Chondrocyte (in vitro differentiated cells): ENCODE data around the gene LENG1. TPM values are rescaled to one million over a fixed set of nuclear protein-coding genes. Genes with fewer than 3 reads are reported as not detected.

Experiments used
- DNase-seq: peaks from one replicate; pipeline ENCODE4 v3.0.0; 2021; ENCODE audit warnings: mixed read lengths, low spot score
- H3K27ac Mint-ChIP-seq: one replicate; pipeline ENCODE4 v1.8.0; 2021; ENCODE audit warnings: mild to moderate bottlenecking, moderate library complexity, mixed read lengths; ENCODE audit not compliant: unreplicated experiment
- H3K27me3 Mint-ChIP-seq: 2 replicates; pipeline ENCODE4 v1.8.0; 2021; ENCODE audit warnings: low read depth, mixed read lengths
- H3K36me3 Mint-ChIP-seq: 2 replicates; pipeline ENCODE4 v1.8.0; 2021; ENCODE audit warnings: low read depth, mixed read lengths
- H3K4me1 Mint-ChIP-seq: 2 replicates; pipeline ENCODE4 v1.8.0; 2021; ENCODE audit warnings: low read depth, mild to moderate bottlenecking, mixed read lengths
- H3K4me3 Mint-ChIP-seq: one replicate; pipeline ENCODE4 v1.8.0; 2021; ENCODE audit warnings: mild to moderate bottlenecking, moderate library complexity, mixed read lengths; ENCODE audit not compliant: unreplicated experiment
- H3K9me3 Mint-ChIP-seq: 2 replicates; pipeline ENCODE4 v1.8.0; 2021; ENCODE audit warnings: low read depth, mixed read lengths
- total RNA-seq: library from RNA; stranded (reverse); gene quantifications from 3 replicates; pipeline ENCODE4 v1.2.1, GENCODE V29; 2021
- TF ChIP-seq, protein P1 (sequence below): fragments of 200-600 bp; sonication (generic); IDR thresholded peaks from 2 replicates; pipeline ENCODE4 v1.5.0; 2021; ENCODE audit warnings: antibody characterized with exemption, mild to moderate bottlenecking, moderate library complexity

LENG1 gene
- total RNA-seq, 1 donor from 2014 or later: 6.0 TPM

DNA sequence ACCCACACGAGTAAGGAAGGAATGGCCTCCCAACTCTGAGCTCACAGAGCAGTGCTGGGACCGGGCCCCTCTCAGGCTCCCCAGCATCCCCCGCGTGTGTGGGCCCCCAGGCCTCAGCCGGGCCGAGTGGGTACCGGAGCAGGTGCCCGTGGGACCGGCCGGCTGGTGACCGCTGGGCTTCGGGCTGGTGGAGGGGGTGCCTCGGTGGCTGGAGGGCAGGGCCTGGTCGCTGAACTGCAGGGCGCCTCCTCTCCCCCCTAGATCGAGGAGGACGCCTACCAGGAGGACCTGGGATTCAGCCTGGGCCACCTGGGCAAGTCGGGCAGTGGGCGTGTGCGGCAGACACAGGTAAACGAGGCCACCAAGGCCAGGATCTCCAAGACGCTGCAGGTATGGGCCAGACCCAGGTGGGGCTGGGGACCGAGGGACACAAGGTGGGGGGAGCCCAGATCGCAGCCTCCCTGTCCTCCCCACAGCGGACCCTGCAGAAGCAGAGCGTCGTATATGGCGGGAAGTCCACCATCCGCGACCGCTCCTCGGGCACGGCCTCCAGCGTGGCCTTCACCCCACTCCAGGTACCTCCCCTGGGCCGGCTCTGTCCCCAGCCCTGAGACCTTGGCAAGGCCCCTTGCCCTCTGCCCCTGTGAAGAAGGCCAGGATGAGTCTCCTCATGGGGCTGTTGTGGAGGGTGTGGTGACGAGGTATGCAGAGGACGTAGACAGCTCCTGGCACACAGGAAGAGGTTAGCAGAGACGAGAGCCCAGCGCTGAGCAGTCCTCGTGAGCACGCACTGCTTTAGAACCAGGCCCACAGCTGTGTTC, 30.5 kb downstream of the LENG1 start:
- Mint-ChIP-seq H3K4me3 (no peak overlapping the region), H3K27me3 (no peaks in the 10 kb centered on the region), H3K36me3 (peaks cover 14% of the 10 kb centered on the region), H3K4me1 (no peaks in the 10 kb centered on the region), H3K9me3 (no peaks in the 10 kb centered on the region), H3K27ac (no peak overlapping the region)
- no peak for DNase-seq
- TF ChIP-seq, protein P1, sequence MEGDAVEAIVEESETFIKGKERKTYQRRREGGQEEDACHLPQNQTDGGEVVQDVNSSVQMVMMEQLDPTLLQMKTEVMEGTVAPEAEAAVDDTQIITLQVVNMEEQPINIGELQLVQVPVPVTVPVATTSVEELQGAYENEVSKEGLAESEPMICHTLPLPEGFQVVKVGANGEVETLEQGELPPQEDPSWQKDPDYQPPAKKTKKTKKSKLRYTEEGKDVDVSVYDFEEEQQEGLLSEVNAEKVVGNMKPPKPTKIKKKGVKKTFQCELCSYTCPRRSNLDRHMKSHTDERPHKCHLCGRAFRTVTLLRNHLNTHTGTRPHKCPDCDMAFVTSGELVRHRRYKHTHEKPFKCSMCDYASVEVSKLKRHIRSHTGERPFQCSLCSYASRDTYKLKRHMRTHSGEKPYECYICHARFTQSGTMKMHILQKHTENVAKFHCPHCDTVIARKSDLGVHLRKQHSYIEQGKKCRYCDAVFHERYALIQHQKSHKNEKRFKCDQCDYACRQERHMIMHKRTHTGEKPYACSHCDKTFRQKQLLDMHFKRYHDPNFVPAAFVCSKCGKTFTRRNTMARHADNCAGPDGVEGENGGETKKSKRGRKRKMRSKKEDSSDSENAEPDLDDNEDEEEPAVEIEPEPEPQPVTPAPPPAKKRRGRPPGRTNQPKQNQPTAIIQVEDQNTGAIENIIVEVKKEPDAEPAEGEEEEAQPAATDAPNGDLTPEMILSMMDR: no peak

GRCh38 chr19:54128441-54128725, 31.1 kb downstream of the LENG1 start:
- DNase-seq: no peak
- Mint-ChIP-seq H3K4me3 (no peak overlapping the region), H3K4me1 (no peaks in the 10 kb centered on the region), H3K36me3 (peaks cover 17% of the 10 kb centered on the region), H3K27me3 (no peaks in the 10 kb centered on the region), H3K27ac (no peak overlapping the region), H3K9me3 (no peaks in the 10 kb centered on the region)
- TF ChIP-seq, protein P1: no peak

- no peaks in the 10 kb centered on the region for H3K9me3 Mint-ChIP-seq
- TF ChIP-seq, protein P1: no peak
- H3K27me3 Mint-ChIP-seq: no peaks in the 10 kb centered on the region
- no peak overlapping the region for H3K4me3 Mint-ChIP-seq
- peaks cover 19% of the 10 kb centered on the region for H3K36me3 Mint-ChIP-seq
- H3K4me1 Mint-ChIP-seq: no peaks in the 10 kb centered on the region
- H3K27ac Mint-ChIP-seq: no peak overlapping the region
- DNase-seq: no peak
These were observed 31.7 kb downstream of the LENG1 start for GRCh38 chr19:54127688-54128440.

DNA sequence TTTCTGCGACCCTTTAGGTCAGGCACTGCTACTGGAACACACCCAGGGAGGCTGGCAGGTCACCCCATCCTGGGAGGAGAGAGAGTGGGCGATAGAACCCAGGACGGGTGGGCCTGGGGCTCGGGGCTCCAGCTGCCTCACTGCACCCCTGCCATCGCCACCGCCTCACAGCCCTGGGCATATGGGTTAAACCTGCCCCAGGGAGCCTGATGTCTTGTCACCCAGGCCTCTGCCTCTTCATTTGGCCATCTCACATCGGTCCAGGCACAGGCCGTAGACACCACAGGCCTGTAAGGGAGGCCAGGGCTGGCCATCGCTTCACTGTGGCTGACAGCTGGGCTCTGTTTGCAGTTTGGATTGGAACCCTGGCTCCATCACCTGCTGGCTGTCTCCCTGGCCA, 33.8 kb downstream of the LENG1 start:
- TF ChIP-seq, protein P1: no peak
- Mint-ChIP-seq H3K4me3 (no peak overlapping the region), H3K36me3 (peaks cover 20% of the 10 kb centered on the region), H3K9me3 (no peaks in the 10 kb centered on the region), H3K27ac (no peak overlapping the region), H3K4me1 (no peaks in the 10 kb centered on the region), H3K27me3 (no peaks in the 10 kb centered on the region)
- DNase-seq: no peak

DNA sequence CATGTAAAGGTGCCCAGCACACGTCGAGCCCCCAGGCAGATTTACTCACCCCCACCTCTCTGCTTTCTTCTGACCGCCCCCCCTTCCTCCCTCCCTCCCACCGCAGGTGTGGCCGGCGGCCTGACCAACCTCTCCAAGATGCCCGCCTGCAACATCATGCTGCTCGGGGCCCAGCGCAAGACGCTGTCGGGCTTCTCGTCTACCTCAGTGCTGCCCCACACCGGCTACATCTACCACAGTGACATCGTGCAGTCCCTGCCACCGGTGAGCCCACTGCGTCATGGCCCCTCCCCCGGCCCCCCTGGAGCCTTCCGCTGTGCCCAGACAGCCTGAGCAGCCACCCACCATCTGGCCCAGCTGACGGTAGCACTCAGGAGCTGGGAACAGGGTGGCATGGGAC, 35.1 kb downstream of the LENG1 start:
- H3K9me3 Mint-ChIP-seq: no peaks in the 10 kb centered on the region
- peaks cover 17% of the 10 kb centered on the region for H3K36me3 Mint-ChIP-seq

More for the DNA sequence above, 35.1 kb downstream of the LENG1 start:
- Mint-ChIP-seq H3K4me3 (no peak overlapping the region), H3K27ac (no peak overlapping the region), H3K27me3 (no peaks in the 10 kb centered on the region), H3K4me1 (no peaks in the 10 kb centered on the region)
- no peak for DNase-seq
- TF ChIP-seq, protein P1: no peak
